Suprapubic skin (tissue), 2 donors: ENCODE results near the gene ZNF286A.
"Not testable (repeated sequence)": the region's sequence is repeated elsewhere in the genome, so short reads cannot be mapped to it uniquely, and the experiment has no call there.

Experiments
- EP300 ChIP-seq: sonication (generic); formaldehyde crosslinking; IDR thresholded peaks from one replicate; pipeline ENCODE4 v1.6.1; 2017; ENCODE audit warnings: antibody characterized with exemption
- POLR2A ChIP-seq, 2 donors: fragments of 450-650 bp; IDR thresholded peaks; one replicate each; pipeline ENCODE4 v1.6.1; 2017; ENCODE audit warnings: antibody characterized with exemption in 2 of 2, mild to moderate bottlenecking in 2 of 2, moderate library complexity in 2 of 2

GRCh38 chr17:15716601-15717563 is 17.3 kb downstream of the ZNF286A start:
- TF ChIP-seq EP300; POLR2A (IDR thresholded peaks at IDR 0.05): not testable (repeated sequence)
